ENCODE measurements around the gene PINLYP. TPM values are rescaled to one million over a fixed set of nuclear protein-coding genes. Genes with fewer than 3 reads are reported as not detected.

PINLYP gene
- total RNA-seq, 1 donor from 2014 or later: 13.3 TPM

DNA sequence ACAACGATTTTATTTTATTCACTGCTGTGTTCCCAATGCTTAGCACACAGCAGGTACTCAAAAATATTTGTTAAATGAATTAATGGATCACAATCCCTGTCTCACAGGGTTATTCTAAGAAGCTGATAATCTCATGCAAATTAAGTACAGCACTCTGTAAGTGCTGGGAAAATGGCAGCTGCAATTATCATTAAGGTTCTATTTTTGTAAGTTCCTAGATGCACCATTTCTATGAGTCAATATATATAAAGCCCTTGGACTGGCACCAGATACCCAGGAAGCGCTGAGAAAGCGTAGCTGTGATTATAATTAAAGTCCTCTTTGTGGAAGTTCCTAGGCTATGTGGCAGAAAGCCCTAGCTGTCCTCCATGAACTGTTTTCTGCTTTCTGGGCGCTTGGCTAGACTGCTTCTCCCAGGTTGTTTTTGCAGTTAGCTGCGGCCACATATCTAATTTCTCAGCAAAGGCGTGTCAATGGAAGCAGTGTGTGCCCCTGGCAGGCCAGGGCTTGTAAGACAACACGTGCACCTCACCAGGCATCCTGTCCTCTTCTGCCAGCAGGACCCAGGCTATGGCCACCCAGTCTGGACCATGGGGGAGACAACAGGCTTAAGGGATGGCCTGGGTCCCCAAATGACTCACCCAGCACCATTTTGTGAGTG, 31.1 kb downstream of the PINLYP start:
- no peak for DNase-seq

DNA sequence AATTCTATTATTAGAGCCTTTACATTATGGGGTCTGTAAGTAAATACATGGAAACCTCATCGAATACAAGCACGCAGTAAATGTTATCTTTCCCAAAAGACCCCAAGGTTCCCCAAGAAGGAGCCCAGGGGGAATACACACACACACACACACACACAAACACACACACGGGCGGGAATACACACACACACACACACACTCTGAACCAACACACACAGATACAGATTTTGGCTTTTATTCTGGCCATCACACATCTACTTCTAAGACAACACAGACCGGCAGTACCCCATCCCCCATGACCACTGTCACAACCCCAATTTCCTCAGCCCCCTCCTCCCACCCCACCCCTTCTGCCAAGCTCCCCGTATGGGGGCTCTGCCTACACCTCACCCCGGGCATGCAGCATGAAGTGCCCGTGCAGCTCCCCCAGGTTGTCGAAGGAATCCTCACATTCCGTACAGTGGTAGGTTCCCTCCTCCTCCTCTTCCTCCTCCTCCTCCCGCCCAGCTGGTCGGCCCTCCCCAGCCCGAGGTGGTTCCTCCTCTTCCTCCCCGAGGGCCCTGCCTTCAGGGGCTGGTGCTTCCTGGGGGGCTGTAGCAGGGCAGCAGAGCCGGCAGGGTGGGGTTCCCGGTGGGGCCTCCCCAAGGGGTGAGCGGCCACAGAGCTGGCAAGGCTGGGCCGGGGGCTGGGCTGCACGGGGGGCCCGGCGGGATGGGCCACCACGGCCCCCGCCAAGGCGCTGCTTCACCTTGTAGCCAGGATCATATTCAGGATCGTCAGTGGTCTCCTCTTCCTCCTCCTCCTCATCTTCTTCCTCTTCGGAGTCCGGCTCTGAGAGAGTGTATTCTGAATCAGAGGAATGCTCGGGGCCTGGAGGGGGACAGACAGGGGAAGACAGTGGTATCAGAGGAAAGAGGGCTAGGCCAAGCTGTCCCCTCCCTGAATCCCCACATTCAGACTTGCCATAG, 31.9 kb downstream of the PINLYP start:
- DNase-seq: no peak

DNA sequence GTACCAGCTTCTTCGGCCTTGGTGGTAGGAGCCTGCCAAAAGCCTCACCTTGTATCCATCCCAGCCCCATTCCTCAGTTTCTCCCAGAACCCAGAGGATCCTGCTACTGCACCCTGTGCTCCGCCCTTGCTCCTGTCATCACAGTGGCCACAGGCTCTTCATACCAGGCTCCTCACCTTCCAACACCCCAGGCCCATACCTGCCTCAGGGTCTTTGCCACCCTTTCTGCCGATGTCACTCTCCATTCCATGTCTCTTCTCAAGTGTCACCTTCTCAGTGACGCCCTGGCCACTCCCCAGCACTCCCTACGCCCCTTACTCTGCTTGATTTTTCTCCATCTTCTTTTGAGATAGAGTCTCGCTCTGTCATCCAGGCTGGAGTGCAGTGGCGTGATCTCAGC, 34.3 kb downstream of the PINLYP start:
- no peak for DNase-seq

DNA sequence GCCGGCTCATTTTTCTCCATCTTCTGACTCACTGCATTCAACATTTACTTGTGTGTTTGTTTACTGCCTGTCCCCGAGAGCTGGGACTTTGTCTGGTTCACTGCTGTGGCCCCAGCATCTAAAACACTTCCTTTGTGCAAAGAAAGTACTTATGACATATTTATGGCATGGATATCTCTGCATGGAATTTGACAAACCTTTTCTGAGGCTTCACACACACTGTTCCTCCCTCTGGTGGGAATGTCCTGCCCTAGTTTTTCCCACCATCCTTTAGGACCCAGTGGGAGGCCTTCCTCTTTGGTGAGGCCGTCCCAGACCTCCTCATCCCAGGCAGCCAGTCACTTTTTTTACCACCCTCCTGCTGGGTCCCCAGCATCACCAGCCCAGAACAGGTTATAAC, 34.9 kb downstream of the PINLYP start:
- DNase-seq: no peak

DNA sequence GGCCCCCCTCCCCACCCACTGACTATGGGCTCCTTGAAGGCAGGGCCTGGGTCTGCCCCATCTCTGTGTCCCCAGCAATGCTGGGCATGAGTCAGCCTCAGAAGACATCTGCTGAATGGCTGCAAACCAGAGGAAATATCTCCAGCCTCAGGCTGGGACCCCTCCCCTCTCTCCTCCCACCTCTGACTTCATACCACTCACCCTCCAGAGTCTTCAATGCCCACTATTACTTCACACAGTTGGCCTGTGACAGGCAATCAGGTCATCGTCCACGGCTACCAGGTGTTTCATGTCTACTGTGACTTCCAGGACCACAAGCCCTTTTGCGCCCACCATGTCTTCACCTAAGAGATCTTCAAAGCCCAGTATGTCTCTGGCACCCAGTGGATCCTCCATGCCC, 36.2 kb downstream of the PINLYP start, which contains the start of gene SRRM5:
TSS of gene SRRM5 (plus strand) at position 301 of the 400 bp plus-strand sequence. CDS start at position 335, 34 bp downstream.
- DNase-seq: no peak

DNA sequence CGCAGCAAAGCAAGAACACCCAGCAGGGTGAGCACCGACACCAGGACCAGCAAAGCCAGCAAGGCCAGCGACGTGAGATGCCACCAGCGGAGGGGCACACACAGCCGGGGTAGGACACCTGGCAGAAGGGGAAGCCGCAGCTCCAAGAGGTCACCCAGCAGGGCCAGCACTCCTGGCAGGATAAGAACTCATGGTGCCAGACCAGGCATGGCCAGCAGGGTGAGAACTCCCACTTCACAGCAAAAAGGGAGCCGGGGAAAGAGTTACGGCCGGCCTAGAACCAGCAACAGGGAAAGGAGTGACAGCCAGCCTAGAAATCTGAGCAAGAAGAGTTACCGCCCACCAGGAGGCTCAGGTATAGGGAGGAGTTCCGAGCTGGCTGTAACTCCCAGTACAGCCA, 36.8 kb downstream of the PINLYP start:
- no peak for DNase-seq

DNA sequence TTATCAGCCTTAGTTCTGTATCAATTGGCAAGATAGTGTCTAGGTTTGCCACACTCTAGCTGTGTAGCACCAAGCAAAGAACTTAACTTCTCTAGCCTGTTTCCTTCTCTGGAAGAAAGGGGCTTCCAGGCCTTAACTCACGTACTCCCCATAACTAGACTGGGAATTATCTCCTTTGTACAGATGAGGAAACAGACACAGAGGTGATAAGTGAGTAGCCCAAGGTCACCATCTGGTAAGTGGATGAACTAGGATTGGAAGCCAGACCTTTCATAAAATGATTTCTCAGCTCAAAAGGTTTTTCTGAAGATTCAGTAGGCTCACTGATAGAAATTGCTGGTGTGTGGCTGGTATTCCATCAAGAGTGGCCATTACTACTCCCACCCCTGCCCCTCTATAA, 40.7 kb downstream of the PINLYP start:
- no peak for DNase-seq

DNA sequence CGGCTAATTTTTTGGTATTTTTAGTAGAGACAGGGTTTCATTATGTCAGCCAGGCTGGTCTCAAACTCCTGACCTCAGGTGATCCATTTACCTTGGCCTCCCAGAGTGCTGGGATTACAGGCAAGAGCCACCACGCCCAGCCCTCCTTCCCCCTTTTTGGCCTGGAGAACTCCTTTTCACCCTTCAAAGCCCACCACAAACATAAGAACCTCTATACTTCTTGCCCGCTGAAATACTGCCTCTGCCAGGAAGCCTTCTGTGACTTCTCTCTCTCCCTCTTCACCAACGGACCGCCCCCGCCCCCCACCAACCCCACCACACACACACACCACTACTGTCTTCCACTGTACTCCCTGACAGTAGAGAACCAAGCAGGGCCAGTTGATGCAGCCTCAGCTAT, 41.4 kb downstream of the PINLYP start:
- no peak for DNase-seq

DNA sequence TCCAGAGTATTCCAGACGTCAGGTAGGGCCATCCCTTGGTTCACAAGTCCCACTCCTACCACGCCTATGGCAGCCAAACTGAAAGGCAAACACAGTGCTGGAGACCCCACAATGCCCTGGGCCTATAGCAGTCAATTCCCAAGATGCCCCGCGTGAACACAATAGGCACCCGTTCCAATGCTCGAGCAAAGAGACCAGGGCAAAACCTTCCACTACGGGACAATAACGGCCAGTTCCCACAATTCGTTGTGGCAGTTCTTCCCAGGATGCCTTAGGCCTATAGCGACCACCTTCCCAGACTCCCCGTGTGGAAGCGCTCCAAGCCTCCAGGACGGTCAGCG, 43.3 kb downstream of the PINLYP start:
- no peak for DNase-seq

DNA sequence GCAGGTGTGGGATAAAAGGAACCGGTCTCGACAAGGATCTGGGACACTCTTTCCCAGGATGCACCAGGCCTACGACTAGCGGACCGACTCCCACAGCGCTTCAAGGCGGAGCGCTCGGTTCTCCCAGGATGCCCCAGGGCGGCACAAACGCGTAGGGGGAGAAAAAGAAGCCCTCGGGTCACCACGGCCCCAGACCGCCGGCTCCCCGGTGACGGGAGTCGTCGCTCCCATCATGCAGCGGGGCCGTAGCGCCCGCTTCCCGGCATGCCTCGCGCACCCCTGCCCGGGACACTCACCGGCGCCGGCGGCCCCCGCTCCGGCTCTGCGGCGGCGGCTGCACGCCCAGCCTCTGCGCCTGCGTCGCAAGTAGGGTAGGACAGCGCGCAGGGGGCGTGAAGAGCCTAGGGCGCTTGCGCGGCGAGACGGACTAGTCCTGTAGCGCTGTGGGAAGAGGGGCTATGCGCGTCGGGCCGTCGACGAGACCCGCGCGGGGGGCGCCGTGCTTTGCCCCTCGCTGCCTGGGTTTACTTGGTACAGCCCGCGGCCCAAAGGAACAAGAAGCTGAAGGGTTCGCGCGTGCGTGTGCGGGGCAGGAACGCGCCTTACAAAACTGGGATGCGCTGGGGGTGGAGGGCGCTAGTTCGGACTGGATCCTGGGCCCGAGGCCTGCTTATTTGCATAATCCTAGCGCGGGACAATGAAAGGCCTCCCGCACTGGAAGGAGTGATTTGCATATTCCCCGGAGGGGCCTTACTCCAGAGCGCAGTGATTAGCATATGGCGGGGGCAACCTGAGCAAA, 43.9 kb downstream of the PINLYP start, which contains the start of gene ZNF428:
TSS of gene ZNF428 (minus strand) at position 368 of the 799 bp plus-strand sequence. CDS start 5,325 bp downstream, outside the sequence.
- peak; percentile 93 for DNase-seq

DNA sequence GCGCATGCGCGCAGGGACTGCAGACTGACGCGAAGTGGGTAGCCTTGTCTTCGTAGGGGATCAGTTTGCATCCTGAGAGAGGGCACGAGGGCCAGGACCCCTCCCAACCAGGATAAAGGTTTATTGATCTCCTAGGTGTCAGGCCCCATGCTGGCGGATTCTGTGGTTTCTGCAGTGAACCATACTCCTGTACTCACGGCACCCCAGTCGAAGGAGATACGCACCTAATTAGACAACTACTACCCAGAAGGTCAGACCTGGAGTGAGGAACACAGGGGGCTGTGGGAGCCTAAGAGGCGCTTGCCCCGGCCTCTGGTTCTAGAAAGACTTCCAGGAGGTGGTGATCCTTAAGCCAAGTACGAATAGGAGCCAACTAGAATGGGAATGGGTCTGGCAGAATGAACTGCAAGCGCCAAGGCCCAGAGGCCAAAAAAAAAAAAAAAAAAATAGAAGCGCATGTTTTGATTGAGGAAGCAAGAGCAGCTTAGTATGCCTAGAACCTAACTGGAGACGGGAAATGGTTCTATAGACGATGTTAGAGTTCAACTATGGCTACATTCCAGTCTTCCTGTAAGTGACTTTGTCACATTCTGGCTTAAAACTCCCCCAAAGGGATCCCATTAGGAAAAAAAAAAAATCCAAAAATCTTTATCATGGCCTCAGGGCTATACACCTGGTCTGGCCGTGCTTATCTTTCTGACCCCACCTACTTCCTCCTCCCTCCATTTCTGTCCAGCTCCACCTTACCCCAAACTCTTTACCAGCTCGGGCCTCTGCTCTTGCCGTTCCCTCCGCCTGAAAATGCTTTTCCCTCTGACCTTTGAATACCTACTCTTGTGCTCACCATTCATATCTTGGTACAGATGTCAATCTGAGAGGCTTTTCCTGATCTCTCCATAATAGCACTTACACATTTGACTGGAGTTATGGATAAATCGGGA, 44.7 kb downstream of the PINLYP start:
- no peak for DNase-seq

DNA sequence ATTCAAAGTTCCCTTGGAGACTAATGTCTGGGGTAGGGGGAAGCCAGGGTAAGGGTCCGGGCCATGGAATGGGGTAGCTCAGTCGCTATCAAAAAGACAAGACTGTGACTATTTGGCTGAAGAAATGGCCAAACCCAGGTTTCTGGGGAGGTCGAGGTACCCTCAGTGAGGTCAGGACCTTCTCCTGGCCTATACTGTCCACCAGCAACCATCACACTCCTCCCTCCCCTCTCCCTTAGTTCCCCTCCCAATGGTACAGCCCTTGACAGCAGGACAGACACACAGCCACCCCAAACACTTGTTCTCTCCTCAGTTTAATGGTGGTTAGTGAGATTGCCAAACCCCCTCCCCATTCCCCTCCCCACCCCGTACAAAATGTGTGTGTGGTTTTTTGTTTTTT, 46.5 kb downstream of the PINLYP start:
- no peak for DNase-seq

DNA sequence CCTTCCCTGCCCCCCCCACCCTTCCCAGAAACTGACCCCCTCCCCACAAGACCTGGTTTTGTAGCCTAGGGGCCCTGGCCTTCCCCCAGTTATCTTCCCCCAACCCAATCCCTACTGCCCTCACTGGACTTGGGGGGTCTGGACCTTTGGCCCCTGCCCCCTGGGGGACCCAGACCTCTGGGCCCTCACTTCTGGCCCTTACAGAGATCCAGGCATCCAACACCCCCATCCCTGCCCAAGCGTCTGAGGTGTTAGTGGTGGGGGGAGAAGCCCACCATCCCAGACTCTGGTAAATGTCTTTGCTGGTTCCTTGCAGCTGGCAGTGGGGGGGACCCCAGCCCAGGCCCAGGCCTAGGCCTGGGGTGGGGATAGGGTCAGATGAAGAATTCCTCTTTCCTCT, 47.4 kb downstream of the PINLYP start:
- DNase-seq: no peak

DNA sequence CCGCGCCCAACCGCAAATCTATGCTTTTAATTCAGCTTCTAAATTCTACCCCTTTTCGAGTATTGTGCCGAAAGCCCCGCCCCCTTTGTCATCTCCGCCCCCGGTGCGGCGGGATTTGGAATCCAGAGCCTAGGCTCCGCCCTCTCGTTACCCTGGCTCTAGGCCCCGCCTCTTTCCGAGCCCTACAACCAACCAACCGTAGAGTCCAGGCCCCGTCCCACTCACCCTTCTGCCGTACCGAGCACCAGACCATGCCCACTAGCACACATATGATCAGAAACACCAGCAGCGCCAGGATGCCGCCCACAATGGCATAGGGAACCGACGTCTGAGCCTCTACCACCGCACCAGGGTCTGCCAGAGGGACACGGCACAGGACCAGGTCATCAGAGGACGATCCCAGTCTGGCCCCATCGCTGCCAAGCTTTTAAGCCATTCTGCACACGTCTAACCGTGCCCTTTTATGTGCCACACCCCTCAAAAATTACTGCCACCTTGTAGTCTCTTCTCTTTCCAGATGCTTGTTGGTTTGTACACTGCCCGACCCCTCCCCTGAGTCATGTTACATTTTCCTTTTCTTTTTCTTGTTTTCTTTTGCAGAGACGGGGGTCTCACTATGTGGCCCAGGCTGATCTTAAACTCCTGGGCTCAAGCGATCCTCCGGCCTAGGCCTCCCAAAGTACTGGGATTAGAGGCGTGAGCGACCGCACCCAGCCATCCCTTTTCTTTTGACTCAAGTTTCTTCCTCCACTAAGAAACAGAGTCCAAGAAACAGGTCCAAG, 48.5 kb downstream of the PINLYP start:
- no peak for DNase-seq

DNA sequence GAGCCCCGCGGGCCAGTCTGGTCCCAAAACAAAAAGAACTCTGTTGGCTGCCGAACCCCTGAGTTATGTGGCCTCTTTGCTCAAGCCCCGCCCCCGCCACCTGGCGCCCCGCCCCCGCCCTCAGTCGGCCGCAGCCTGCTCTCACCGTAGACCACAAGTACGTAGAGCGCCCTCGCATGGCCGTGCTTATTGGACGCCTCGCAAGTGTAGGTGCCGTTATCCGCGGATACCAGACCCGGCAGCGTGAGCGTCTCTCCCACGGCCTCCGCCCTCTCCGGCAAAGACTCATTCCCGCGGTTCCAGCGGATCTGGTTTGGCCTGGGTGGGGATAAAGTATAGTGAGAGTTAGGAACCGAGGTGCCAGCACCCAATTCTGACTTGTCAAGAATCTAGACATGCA, 49.3 kb downstream of the PINLYP start:
- peak; percentile 21 for DNase-seq

DNA sequence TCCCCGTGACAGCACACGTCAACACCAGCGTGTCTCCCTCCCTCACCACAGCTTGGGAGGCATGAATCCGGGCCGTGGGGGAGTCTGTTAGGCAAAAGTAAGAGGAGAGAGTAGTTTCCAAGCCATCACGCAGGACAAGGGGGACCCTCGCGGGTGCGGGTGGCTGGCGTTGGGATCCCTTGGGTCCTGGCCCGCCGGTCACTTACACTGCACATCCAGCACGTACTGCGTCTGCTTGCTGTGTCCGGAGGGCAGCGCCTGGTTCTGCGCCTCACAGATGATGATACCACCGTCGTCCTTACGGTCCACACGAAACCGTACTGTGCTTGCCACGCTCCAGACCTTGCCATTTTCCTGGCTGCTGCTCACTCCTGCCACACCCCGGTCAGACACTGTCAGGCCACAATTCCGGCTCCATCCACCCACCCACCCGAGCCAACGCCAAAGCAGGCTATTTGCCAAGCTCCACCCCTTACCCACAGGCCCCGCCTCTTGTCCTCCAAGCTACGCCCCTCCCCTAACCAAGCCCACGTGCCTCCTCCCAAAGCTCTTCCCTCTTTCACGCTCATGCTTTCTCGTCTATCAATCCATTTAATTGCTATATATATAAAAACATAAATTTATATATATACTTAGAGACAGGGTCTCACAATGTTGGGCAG, 50.4 kb downstream of the PINLYP start:
- DNase-seq: no peak

DNA sequence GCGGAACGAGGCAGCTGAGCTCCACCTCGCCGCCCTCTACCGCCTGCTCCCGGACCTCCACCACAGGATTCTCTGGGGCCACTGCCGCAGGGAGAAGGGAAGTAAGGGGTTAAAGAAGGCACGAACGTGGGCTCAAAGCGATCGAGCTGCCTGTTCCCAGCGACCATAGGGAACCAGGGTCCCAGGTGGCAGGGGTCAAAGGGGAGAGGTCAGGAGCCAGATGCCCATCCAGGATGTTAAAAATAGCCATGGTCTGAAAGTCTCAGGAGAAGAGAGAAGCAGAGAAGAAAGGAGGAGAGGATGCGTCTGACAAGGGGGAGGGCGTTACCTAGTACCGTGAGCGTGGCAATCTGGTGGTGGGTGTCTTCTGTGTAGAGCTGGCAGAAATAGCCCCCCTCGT, 51.2 kb downstream of the PINLYP start:
- DNase-seq: no peak

DNA sequence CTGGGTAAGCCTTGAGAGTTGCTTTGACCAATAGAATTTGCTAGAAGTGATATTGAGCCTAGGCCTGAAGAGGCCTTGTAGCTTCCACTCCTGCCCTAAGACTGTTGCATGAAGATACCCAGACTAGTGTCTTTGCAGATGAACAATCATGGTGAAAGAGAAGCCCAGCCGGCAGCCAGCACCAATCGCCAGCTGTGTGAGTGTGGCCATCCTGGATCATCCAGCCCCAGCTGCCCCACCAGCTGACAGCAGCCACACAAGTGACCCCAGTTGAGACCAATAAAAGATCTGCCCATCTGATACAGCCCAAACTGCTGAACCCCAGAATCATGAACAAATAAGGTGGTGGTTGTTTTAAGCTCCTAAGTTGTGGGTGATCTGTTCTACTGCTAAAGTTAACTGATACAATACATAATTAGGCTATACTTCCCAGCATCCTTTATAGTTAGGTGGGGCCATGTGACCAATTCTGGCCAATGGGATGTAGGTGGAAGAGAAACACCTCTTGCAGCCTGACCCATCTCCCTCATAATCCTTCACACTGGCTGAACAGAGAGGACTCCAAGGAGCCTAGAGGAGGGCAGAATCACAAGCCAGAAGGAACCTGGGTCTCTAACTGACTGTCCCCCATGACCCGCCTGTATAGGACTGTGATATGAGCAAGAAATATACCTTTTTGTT, 53.2 kb downstream of the PINLYP start:
- DNase-seq: no peak

DNA sequence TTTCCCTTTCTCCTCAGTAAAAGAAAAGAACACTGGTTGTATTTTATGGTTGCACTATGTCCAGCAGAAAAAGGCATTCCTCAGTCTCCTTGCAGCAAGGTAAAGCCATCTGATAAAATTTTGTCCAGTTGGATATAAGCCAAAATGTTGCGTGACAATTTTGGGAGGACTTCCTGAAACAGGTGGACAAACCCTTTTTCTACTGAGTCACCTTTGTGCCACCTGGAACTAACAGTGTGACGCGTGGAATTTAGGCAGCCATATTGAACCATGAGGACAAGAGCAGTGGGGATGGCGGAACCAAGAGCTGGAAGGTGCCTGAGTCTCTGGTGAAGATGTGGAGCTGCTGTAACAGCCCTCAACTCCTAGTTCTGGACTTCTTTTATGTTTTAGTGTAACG, 55.9 kb downstream of the PINLYP start:
- no peak for DNase-seq
